ENCODE measurements around the gene CRELD2.

GRCh38 chr22:49956418-49956770, 38.0 kb downstream of the CRELD2 start:
- TF ChIP-seq NFRKB (IDR thresholded peaks at IDR 0.05) (no peak), SUZ12 (IDR thresholded peaks at IDR 0.05) (no peak), SP1 (IDR thresholded peaks at IDR 0.05) (no peak), BHLHE40 (IDR thresholded peaks at IDR 0.05; ENCODE audit: borderline replicate concordance) (no peak), FOXK2 (IDR thresholded peaks at IDR 0.05) (no peak), ARNT (IDR thresholded peaks at IDR 0.05) (no peak), FOXA1 (IDR thresholded peaks at IDR 0.05) (no peak), FOXM1 (IDR thresholded peaks at IDR 0.05; ENCODE audit: borderline replicate concordance) (no peak), ZNF384 (IDR thresholded peaks at IDR 0.05) (no peak), TARDBP (IDR thresholded peaks at IDR 0.05) (no peak), PKNOX1 (IDR thresholded peaks at IDR 0.05) (no peak)
